Amniotic epithelial cell (primary cell): ENCODE data around the gene ACSM3.
A peak's percentile ranks its signal among the peaks of the same experiment; 100 is the strongest.
"Not testable (repeated sequence)": the region's sequence is repeated elsewhere in the genome, so short reads cannot be mapped to it uniquely, and the experiment has no call there.

Source experiments
- DNase-seq: peaks from one replicate; pipeline ENCODE4 v3.0.0-alpha.2; 2010; ENCODE audit warnings: low read depth

Gene ACSM3

GRCh38 chr16:20805684-20806167, 41.9 kb downstream of the ACSM3 start:
- not testable (repeated sequence) for DNase-seq

DNA sequence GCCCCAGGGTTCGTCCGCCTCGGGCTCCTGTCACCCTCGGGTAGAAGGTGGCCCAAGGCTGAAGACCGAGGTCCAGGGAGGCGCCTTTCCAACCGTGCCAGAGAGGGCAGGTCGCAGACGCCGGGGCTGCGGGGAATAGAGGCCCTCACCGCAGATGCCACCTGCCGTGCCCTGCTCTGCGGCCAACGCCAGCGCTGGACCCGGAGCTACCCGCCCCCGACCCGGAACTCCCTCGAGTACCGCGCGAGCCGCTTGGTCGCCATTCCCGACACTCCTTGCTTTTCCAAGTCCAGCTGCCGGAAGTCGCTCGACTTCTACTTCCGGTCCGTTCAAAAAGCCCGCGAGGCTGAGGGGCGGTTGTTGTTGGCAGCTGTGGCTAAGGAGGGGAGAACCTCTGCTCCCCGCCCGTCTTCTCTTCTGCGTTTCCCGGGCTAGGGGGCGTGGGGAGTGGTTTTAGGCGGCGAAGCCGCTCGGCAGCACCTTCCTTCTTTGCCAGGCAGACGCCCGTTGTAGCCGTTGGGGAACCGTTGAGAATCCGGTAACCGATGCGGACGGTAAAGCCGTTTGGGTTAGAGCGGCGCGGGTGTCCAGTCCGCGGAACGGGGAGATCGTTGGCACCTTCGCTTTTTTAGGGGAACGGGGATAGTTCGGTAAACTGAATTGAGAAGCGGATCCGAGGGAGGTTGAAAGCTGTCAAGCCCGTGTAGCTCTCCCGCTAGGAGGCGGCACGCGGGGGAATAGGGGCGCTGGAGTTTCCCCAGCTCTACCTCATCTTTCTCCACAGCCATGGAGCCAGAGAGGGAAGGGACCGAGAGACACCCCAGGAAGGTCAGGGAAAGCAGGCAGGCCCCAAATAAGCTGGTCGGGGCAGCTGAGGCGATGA, 42.6 kb downstream of the ACSM3 start, which contains the start of the genes ERI2 and REXO5:
Gene ERI2 (minus strand): TSS at position 305 of the 883 bp plus-strand sequence. CDS start 42 bp downstream, at position 263.
Gene REXO5 (plus strand): TSS at position 360 of the 883 bp plus-strand sequence. CDS start 427 bp downstream, at position 787.
- DNase-seq = peak; percentile 94

GRCh38 chr16:20807862-20808261, 44.0 kb downstream of the ACSM3 start:
- DNase-seq = no peak

DNA sequence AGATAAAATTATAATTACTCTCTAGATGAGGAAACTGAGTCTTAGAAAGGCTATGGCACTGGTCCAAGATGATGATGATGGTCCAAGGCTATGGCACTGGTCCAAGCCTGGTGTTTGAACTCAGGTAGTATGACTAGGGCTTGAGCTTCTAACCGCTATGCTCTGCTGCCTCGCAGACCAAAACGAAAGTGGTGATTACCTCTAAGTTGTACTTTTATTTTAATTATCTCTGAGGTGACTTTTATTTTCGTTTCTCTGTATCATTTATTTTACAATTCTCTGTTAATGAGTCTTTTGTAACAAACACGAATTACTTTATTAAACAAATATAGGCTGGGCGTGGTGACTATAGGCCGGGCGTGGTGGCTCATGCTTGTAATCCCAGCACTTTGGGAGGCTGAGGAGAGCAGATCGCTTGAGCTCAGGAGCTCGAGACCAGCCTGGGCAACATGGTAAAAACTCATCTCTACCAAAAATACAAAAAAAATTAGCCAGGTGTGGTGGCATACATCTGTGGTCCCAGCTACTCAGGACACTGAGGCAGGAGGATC, 48.1 kb downstream of the ACSM3 start:
- DNase-seq = no peak

- DNase-seq = no peak
Measured at GRCh38 chr16:20812510-20812909, 48.7 kb downstream of the ACSM3 start.

GRCh38 chr16:20814784-20815183, 51.0 kb downstream of the ACSM3 start:
- DNase-seq = no peak

DNA sequence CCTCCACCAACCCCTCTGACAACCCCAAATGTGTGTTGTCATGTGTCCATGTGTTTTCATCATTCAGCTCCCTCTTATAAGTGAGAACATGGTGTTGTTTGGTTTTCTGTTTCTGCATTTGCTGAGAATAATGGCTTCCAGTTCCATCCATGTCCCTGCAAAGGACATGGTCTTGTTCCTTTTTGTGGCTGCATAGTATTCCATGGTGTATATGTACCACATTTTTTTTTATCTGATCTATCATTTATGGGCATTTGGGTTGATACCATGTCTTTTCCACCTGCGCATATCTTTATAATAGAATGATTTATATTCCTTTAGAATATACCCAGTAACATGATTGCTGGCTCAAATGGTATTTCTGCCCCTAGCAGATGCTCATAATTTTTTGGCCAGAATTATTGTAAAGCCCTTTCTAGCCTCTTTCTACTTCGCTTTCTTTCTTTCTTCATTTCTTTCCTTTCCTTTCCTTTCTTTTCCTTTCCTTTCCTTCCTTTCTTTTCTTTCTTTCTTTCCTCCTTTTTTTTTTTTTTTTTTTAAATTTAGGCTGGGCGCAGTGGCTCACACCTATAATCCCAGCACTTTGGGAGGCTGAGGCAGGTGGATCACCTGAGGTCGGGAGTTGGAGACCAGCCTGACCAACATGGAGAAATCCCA, 55.2 kb downstream of the ACSM3 start:
- no peak for DNase-seq

- DNase-seq = no peak
Measured at GRCh38 chr16:20821682-20822081, 57.9 kb downstream of the ACSM3 start.

DNA sequence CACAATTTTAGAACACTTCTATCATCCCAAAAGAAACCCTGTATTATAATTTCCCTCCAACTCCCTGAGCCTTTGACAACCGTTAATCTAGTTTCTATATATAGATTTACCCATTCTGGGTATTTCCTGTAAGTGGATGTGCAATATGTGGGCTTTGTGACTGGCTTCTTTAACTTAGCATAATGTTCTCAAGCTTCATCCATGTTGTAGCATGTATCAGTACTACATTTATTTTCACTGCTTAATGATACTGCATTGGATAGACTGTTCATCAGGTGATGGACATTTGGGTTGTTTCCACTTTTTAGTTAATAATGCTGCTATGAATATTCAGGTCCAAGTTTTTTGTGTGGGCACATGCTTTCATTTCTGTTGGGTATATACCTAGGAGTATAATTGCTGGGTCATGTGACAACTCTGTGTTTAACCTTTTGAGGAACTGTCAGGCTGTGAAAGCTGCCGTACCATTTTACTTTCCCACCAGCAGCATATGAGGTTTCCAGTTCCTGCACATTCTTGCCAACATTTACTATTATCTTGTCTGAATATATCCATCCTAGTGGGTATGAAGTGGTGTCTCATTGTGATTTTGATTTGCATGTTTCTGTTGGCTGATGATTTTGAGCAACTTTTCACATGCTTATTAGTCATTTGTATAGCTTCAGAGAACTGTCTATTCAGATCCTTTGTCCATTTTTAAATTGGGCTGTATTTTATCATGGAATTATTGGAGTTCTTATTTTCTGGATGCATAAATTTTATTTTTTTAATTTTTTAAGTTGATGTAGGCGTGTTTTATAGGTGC, 58.9 kb downstream of the ACSM3 start:
- DNase-seq = no peak

DNA sequence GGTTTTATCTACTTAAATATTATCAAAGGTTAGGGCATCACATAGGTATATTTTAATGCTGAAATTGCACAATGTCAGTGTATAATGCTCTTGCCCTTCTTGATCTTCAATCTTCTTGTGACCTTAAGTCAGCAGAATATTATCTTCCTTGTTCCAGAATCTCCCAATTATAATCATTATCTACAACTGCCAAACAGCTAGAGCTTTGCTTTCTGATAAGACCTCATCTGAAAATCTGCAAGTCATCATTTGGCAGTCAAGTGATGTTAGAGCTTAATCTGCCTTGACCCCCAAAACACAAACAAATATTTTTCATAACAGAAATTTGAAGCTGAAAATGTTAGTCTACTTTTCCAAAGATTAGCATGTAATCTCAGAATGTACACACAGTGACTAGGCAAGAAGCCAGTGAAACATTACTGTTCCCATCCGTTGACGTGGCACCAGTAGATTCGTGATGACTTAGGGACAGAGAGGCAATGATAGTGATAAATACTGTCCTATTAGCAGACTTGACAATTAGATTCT, 62.3 kb downstream of the ACSM3 start:
- DNase-seq = no peak

GRCh38 chr16:20829536-20829935, 65.7 kb downstream of the ACSM3 start:
- DNase-seq = no peak

DNA sequence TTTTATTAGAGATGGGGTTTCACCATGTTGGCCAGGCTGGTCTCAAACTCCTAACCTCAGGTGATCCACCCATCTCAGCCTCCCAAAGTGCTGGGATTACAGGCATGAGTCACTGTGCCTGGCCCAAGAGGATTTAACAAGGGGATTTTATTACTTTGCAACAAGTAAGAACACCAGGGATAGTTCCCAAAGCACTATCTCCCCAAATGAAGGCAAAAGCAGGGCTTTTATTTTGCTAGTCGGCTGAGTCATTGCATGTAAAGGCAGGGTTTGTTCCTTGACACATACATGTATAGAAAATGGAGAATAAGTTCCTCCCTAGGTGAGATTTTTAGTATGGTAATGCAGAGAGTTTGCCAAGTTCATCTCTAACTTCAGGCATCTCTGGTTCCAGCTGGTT, 66.6 kb downstream of the ACSM3 start:
- DNase-seq = no peak

DNA sequence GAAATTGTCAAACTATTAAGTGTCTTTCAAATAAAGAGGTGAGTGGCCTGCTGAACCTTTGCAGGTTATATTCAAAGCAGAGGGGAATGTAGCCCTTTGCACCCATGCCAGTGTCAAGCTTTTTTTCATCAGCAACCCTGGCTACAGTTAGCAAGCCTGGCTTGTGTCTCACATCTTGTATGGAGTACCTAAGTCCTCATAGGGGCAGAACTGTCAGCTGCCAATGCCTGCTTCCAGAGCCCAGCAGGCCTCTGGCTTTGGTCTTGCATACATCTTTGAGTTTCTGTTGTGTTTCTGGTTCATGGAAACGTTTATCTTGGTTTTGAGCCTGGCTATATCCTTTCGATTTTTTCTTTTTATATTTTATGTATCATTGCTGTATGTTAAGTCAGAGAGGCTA, 69.3 kb downstream of the ACSM3 start:
- DNase-seq = no peak

- no peak for DNase-seq
Measured at GRCh38 chr16:20838240-20838639, 74.4 kb downstream of the ACSM3 start.

DNA sequence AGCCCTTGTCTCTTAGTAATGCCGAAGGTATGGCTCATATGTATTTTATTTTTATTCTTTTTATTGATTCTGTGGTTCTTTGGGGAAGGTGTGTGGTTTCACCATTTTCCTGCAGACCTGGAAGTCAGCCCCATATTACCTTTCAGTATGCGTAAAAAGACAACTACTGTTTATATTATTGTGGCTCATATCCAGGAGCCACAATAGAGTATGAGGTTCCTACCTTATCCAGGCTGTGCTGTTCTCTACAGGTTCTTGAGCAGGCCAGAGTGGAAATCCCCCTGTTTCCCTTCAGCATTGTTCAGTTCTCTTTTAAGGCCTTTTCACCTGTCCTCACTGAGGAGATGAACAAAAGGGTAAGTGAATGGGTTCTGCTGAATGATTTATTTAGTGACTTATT, 75.7 kb downstream of the ACSM3 start:
- DNase-seq = no peak

DNA sequence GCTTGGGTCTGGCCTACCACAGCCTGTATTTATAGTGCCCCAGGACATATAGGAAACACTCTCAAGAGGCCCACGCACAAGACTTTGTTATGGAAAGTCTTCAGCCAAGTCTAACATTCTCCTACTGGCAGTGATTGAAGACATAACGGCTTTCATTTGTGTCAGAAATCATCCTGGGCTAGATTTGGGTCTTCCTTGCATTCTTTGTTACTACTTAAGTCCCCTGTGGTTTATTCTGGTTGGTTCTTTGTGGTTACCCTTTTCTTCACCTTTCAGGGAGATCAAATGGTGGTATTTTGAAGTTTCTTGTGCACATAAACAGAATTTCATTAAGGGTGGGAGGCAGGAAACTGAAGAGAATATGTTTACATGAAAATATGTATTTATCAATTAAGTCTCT, 80.2 kb downstream of the ACSM3 start:
- no peak for DNase-seq

DNA sequence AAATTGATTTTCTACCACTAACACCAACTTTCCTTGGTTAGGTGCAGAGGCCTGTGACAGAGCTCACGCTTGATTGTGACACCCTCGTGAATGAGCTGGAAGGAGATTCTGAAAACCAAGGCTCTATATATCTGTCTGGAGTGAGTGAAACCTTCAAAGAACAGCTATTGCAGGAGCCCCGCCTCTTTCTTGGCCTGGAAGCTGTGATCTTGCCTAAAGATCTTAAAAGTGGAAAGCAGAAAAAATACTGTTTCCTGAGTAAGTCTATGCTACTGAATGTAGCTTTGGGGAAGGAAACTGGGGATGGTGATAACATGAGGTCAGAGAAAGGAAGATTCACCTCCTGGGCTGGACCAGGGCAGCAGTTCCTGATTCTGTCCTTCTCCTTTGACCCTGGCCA, 80.8 kb downstream of the ACSM3 start:
- no peak for DNase-seq

GRCh38 chr16:20846030-20846429, 82.2 kb downstream of the ACSM3 start:
- DNase-seq = no peak

DNA sequence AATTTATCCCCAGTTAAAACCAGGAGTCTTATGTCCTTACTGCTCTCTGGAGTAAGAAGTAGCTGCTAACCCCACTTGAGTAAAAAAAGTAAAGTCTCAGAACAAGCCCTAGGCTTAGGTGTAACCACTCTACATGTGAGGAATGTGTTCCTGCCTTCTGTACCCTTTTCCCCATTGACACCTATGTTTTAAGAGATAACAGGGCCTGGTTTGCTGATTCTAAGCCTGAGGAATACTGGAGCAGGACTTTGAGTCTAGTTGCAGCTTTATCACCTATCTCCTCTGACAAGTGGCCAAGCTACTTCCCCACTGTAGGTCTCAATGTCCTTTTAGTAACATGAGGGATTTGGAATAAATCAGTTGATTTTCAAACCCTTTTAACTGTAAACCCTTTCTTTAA, 82.7 kb downstream of the ACSM3 start:
- no peak for DNase-seq
